Choroid plexus epithelial cell (primary cell): Measurements from ENCODE around the gene KRTAP5-1.
"Not testable (repeated sequence)": the region's sequence is repeated elsewhere in the genome, so short reads cannot be mapped to it uniquely, and the experiment has no call there.

Experiments used
- DNase-seq: peaks from one replicate; pipeline ENCODE4 v3.0.0-alpha.2; 2010; ENCODE audit warnings: low read depth
- H3K4me3 ChIP-seq: 2 replicates; pipeline ENCODE4 v1.5.1; 2011; ENCODE audit warnings: low read depth, mild to moderate bottlenecking, control low read depth, low read length, moderate library complexity
- TF ChIP-seq, protein P1 (sequence below): conservative IDR thresholded peaks from 2 replicates; pipeline ENCODE4 v1.5.1; 2011; ENCODE audit warnings: low read depth, mild to moderate bottlenecking, control low read depth, inconsistent platforms, low read length, moderate library complexity

The KRTAP5-1 gene

DNA sequence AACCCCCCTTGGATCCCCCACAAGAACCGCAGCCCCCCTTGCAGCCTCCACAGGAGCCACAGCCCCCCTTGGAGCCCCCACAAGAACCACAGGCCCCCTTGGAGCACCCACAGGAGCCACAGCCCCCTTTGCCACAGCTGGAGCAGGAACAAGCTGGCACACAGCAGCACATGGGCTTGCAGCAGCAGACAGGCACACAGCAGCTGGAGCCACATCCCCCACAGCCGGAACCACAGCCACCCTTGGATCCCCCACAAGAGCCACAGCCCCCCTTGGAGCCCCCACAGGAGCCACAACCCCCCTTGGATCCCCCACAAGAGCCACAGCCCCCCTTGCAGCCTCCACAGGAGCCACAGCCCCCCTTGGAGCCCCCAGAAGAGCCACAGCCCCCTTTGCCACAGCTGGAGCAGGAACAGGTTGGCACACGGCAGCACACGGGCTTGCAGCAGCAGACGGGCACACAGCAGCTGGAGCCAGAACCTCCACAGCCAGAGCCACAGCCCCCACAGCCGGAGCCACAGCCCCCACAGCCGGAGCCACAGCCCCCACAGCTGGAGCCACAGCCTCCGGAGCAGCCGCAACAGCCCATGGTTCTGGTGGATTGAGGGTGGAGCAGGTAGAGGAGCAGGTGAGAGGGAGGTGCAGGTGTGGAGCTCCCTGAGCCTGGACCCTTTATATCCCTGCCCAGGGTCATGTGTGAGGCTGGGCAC, at the start of gene KRTAP5-1:
Gene KRTAP5-1 (minus strand): TSS at position 623 of the 710 bp plus-strand sequence. CDS start 34 bp downstream, at position 589.
- DNase-seq, H3K4me3 ChIP-seq: not testable (repeated sequence)

DNA sequence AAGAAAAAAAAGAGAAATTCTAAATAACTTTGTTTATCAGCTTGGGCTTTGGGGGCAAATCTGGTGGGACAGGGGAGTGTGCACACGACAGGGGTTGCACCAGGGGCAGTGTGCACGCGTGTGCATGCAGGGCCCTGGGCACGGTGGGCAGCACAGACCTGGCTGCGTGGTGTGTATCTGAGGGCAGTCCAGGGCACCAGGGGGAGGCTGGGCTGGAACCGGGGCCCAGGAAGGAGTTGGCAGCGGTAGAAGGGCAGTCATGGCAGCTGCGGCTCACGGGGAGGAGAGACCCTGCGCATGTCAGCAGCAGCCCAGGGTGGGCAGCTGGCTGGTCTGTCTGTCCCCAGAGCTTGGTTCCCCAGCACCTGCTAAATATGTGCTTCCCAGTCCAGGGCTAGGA, 48.8 kb upstream of the KRTAP5-1 start:
- no peak for DNase-seq
- TF ChIP-seq, protein P1, sequence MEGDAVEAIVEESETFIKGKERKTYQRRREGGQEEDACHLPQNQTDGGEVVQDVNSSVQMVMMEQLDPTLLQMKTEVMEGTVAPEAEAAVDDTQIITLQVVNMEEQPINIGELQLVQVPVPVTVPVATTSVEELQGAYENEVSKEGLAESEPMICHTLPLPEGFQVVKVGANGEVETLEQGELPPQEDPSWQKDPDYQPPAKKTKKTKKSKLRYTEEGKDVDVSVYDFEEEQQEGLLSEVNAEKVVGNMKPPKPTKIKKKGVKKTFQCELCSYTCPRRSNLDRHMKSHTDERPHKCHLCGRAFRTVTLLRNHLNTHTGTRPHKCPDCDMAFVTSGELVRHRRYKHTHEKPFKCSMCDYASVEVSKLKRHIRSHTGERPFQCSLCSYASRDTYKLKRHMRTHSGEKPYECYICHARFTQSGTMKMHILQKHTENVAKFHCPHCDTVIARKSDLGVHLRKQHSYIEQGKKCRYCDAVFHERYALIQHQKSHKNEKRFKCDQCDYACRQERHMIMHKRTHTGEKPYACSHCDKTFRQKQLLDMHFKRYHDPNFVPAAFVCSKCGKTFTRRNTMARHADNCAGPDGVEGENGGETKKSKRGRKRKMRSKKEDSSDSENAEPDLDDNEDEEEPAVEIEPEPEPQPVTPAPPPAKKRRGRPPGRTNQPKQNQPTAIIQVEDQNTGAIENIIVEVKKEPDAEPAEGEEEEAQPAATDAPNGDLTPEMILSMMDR: no peak
- H3K4me3 ChIP-seq: no peak overlapping the region

DNA sequence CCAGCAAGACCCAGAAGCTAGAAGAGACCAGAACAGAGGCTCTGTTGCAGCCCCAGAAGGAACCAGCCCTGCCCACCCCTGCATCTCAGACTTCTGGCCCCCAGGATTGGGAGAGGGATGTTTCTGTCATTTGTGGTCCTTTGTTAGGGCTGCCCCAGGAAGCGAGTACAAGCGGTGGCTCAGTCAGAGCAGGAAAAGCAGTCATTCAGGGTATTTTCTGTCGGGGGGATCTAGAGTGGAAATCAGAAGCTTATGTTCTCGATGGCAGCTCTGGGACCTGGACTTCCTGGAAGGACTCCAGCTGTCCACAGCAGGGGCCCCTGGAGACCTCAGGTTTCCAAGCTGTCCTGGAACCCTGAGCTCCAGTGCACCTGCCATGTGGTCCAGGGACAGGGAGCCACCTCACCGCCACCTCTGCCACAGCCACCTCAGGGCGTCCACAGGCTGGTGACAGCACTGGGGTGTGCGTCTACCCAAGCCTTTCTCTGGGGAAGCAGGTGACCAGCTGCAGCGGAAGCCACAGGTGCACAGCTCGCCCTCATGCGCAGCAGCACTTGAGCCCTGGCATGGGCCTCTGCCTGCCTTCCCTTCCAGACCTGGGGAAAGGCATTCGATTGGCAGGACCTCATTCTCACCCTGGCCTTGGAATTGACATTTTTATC, 47.1 kb upstream of the KRTAP5-1 start:
- no peak for DNase-seq
- TF ChIP-seq, protein P1: no peak
- no peak overlapping the region for H3K4me3 ChIP-seq

GRCh38 chr11:1631066-1631568, 46.0 kb upstream of the KRTAP5-1 start:
- no peak for DNase-seq
- TF ChIP-seq, protein P1: no peak
- H3K4me3 ChIP-seq: no peak overlapping the region

GRCh38 chr11:1630271-1630670, 45.2 kb upstream of the KRTAP5-1 start:
- no peak for DNase-seq
- TF ChIP-seq, protein P1: no peak
- no peak overlapping the region for H3K4me3 ChIP-seq

GRCh38 chr11:1629326-1630185, 44.5 kb upstream of the KRTAP5-1 start, which contains the start of gene KRTAP5-5:
Gene KRTAP5-5, plus strand, starts transcription at chr11:1629775. Its CDS starts 66 bp downstream, at chr11:1629841.
- TF ChIP-seq, protein P1: no peak
- no peak for DNase-seq
- H3K4me3 ChIP-seq: no peak within 1 kb of the TSS
